GM18870 (cell line): ENCODE data around the gene BBS10.
"Not testable (repeated sequence)": the region's sequence is repeated elsewhere in the genome, so short reads cannot be mapped to it uniquely, and the experiment has no call there.

Source experiments
- ATAC-seq: cut with Tn5 transposase; IDR thresholded peaks from one replicate; pipeline ENCODE4 v1.9.1; 2021; ENCODE audit warnings: moderate library complexity; ENCODE audit not compliant: unreplicated experiment

BBS10 gene

DNA sequence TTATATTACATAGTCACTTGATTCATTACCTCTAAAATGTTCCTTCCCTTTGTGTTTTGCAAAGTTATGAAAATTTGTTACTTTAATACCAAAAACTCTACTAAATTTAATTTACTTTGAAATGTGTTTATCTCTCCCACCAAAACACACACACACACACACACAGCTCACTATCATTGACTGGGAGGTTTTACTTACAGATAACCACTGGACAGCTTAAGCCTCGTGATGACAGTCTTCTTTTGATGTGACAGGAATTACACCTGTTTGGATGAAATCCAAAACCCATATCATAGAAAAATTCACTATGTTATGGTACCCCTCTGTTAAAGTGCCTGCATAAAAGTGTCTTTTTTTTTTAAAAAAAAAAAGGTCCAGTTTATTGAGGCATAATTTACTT lies 15.6 kb downstream of the BBS10 start:
- no peak for ATAC-seq

DNA sequence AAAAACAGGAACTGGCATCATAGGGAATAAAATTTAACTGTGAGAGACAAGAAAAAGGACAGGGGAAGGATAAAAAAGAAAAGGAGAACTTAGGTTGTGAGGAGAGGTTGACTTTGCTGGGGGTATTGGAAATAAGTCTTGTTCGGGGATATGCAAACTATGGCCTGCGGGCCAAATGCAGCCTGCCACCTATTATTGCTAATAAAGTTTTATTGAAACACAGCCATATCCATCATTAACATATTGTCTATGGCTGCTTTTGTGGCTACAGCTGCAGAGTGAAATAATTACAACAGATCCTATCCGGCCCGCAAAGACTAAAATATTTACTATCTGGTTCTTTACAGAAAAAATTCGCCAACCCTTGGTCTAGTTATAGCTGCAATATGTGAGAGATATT lies 18.6 kb downstream of the BBS10 start:
- ATAC-seq = no peak

- ATAC-seq = no peak
These were observed 19.1 kb downstream of the BBS10 start for GRCh38 chr12:76329159-76329558.

DNA sequence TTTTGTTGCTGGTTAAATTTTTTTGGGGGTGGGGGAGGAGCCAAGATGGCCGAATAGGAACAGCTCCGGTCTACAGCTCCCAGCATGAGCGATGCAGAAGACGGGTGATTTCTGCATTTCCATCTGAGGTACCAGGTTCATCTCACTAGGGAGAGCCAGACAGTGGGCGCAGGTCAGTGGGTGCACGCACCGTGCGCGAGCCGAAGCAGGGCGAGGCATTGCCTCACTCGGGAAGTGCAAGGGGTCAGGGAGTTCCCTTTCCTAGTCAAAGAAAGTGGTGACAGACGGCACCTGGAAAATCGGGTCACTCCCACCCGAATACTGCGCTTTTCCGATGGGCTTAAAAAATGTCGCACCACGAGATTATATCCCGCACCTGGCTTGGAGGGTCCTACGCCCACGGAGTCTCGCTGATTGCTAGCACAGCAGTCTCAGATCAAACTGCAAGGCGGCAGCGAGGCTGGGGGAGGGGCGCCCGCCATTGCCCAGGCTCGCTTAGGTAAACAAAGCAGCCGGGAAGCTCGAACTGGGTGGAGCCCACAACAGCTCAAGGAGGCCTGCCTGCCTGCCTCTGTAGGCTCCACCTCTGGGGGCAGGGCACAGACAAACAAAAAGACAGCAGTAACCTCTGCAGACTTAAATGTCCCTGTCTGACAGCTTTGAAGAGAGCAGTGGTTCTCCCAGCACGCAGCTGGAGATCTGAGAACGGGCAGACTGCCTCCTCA lies 28.5 kb downstream of the BBS10 start:
- not testable (repeated sequence) for ATAC-seq

- no peak for ATAC-seq
These were observed 29.2 kb downstream of the BBS10 start for GRCh38 chr12:76318773-76319594.

- no peak for ATAC-seq
These were observed 30.2 kb downstream of the BBS10 start for GRCh38 chr12:76317976-76318375.

DNA sequence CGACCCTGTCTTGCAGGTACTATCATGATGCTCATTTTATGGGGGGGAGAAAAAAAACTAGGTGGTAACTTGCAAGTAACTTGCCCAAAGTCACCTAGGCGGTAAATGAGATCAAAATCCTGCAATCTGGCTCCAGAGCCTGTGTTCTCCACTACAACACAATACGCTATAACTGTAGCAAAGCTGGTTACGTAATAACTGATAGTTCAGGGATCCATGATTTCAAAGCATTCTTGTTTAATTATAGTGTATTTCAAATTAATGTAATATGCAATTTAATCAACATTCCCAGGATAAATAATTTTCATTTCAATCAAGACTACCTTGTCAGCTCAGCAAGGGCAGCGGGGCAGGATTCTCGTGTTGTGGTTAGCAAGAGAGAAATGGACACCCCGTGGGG lies 31.7 kb downstream of the BBS10 start:
- ATAC-seq = no peak

- ATAC-seq = no peak
These were observed 34.9 kb downstream of the BBS10 start for GRCh38 chr12:76313299-76313698.

GRCh38 chr12:76312315-76312714 lies 35.9 kb downstream of the BBS10 start:
- ATAC-seq = no peak

- no peak for ATAC-seq
These were observed 36.4 kb downstream of the BBS10 start for GRCh38 chr12:76311796-76312195.

- ATAC-seq = no peak
These were observed 38.1 kb downstream of the BBS10 start for GRCh38 chr12:76310110-76310509.

DNA sequence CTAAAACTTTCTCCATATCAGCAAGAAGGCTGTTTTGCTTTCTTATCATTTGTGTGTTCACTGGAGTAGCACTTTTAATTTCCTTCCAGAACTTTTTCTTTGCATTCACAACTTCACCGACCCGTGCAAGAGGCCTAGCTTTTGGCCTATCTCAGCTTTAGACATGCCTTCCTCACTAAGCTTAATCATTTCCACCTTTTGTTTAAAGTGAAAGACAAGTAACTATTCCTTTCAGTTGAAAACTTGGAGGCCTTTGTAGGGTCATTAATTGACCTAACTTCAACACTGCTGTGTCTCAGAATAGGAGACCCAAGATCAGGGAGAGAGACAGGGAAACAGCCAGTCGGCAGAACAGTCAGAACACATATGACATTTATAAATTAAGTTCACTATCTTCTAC lies 39.3 kb downstream of the BBS10 start:
- no peak for ATAC-seq

DNA sequence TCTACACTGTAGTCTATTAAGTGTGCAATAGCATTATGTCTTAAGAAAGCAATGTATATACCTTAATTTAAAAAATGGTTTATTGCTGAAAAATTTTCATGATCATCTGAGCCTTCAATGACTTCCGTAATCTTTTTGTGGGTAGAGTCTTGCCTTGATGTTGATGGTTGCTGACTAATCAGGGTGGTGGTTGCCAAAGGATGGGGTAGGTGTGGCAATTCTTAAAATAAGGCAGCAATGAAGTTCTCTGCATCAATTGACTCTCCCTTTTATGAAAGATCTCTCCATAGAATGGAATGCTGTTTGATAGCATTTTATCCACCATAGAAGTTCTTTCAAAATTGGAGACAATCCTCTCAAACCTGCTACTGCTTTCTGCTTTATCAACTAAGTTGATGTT lies 41.1 kb downstream of the BBS10 start:
- ATAC-seq = no peak

DNA sequence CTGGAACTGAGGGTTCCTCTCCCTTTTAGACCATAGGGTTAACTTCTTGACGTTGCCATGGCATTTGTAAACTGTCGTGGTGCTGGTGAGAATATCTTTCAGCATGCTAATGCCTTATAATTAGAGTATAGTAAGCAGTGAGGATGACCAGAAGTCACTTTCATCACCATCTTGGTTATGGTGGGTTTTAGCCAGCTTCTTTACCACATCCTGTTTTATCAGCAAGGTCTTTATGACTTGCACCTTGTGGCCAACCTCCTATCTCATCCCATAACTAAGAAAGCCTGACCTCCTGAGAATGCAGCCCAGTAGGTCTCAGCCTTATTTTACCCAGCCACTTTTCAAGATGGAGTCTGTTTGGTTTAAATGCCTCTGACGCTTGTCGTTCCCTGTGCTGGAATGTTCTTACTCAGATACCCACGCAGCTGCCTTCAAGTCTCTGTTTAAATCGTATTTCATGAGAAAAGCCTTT lies 44.2 kb downstream of the BBS10 start:
- ATAC-seq = no peak

DNA sequence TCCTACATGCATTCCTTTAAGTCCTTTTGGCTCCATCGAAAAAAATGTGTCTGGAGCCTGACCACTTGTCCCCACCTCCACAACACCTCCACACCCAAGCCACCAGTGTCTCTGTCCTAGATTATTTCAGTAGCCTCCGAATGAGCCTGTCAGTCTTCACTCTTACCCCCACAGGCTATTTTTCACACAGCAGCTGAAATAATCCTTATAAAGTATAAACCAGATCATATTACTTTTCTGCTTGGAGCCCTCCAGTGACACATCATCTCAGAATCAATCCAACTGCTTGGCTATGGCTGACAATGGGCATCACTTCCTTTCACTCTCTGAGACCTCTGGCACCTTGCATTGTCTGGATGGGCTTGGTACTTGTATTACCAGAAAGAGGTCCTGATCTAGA lies 44.9 kb downstream of the BBS10 start:
- ATAC-seq = no peak

DNA sequence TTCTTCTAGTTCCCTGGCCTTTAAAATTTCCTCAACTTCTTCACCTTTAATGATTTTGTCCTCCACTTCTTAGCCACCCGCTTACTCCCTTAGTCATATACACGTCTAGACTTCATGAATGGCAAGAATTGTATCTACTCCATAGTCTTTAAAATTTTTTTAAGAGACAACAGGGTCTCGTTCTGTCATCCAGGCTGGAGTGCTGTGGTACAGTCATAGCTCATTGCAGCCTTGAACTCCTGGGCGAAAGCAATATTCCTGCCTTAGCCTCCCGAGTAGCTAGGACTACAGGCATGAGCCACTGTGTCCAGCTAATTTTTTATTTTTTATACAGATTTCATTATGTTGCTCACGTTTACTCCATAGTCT lies 47.9 kb downstream of the BBS10 start:
- no peak for ATAC-seq

GRCh38 chr12:76299536-76300296 lies 48.5 kb downstream of the BBS10 start:
- no peak for ATAC-seq
